GM10248 (cell line): ENCODE results near the gene NSMF.

Experiments
- CTCF ChIA-PET: fragments of 300-600 bp; sonication (Branson Sonifier 250); formaldehyde crosslinking; extraction: SDS; loops from one replicate; lab custom pipeline; 2021; ENCODE audit warnings: antibody characterized with exemption; lab: Yijun Ruan, JAX
- POLR2A ChIA-PET: fragments of 350-650 bp; sonication (Branson Sonifier 250); formaldehyde crosslinking; extraction: SDS; loops from one replicate; lab custom pipeline; 2020; ENCODE audit warnings: antibody characterized with exemption; lab: Yijun Ruan, JAX
- DNase-seq: peaks from one replicate; pipeline ENCODE4 v3.0.0; 2012; ENCODE audit errors: extremely low spot score
- TF ChIP-seq, protein P1 (sequence below): IDR thresholded peaks from 2 replicates; pipeline ENCODE4 v1.5.1; 2012; ENCODE audit warnings: mild to moderate bottlenecking, low read depth; ENCODE audit errors: extremely low read depth, missing control alignments, control extremely low read depth

Gene NSMF

DNA sequence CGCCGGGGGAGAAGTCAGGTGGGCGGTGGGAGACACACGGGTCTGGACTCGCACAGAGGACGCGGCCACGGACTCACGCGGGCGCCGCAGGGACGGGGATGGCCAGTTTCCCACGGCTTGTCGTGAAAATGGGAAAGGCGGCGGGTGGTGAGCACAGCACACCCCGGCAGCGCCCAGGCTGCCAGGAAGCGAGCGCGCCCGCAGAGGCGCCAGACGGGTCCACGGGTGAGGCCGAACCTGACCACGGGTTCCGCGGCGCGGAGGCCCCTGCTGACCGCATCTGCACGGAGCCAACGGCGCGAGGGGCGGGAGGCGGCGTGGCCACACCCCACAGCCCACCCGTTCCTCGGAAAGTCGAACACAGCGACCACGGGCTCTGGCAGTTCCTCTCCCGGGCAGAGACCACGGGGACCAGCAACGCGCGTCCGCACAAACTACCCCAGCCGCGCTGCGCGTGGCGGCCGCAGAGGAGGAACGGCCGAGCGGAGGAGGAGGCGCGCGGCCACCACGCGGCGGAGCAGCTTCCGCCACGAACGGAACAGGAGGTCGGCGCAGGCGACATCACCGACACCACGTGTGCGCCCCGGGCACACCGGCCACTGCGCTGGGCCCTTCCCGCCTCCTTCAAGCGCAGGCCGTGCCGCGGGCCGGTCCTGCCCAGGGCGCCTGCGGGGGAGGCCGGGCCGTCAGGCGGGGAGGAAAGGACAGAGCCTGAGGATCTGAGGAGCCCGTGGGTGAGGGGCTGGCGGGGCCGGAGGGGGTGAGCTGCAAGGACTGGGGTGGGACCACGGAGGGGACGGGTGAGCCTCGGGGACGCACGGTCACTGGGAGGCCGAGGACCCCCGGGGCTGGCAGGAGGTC lies 41.7 kb downstream of the NSMF start:
- CTCF ChIA-PET, result no interaction called here

DNA sequence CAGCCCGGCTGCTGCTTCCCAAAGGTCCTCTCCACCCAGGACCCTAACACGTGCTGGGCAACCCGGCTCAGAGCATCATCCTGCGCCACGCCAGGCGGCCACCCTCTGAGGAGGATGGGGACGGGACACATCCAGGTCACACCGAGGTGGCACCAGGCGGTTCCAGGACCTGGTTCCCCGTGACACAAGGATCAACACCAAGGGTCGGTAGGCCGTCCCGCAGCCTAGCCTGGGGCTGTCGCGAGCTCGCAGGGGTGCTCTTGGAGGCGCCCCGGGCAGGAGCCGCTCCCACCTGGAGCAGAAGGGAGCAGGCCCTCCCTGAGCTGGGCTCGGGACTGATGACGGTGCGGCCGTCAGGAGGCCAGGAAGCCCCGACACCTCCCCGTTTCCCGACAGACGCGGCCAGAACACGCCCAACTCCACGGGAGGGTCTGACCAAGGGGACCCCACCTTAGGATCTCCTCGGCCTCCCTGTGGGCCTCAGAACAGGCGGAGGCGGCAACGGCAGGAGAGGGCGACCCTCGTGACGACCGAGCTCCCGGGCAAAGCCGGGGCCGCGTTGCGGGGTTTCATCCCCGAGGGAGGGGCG lies 42.5 kb downstream of the NSMF start:
- POLR2A ChIA-PET, result no interaction called here
- TF ChIP-seq, protein P1, sequence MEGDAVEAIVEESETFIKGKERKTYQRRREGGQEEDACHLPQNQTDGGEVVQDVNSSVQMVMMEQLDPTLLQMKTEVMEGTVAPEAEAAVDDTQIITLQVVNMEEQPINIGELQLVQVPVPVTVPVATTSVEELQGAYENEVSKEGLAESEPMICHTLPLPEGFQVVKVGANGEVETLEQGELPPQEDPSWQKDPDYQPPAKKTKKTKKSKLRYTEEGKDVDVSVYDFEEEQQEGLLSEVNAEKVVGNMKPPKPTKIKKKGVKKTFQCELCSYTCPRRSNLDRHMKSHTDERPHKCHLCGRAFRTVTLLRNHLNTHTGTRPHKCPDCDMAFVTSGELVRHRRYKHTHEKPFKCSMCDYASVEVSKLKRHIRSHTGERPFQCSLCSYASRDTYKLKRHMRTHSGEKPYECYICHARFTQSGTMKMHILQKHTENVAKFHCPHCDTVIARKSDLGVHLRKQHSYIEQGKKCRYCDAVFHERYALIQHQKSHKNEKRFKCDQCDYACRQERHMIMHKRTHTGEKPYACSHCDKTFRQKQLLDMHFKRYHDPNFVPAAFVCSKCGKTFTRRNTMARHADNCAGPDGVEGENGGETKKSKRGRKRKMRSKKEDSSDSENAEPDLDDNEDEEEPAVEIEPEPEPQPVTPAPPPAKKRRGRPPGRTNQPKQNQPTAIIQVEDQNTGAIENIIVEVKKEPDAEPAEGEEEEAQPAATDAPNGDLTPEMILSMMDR, result no peak
- CTCF ChIA-PET, result no interaction called here
- DNase-seq, result no peak

More for the DNA sequence above, 41.7 kb downstream of the NSMF start:
- POLR2A ChIA-PET, result no interaction called here
- no peak for DNase-seq
- TF ChIP-seq, protein P1, result no peak

DNA sequence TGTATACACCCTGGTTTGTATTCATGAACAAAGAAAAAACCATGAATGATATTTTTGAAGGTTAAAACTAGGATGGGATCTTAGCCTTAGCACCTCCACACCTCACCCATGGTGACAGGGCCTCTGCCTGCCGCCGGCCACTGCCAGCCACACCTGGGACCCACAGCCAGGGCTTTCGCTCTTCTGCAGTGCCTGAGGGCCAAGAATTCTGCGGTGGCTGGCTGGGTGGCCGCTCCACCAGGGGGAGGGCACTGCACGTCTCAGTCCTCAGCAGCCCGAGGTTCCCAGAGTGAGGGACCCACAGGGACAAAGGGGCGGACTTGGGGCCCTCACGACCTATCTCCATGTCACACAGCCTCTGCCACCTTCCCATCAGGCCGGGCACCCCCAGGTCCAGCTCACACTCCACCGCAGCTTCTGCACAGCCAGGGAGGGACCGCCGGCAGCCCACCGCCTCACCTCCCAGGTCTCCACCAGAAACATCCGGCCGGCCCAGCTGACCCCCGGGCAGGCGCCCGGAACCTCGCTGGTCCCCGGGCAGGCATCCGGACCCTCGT lies 43.0 kb downstream of the NSMF start:
- ChIA-PET CTCF (interaction anchor here (1.0 kb wide), 1 partner anchor 114 kb away, joined by 4 read pairs; the partner anchor contains the start of gene NRARP), POLR2A (no interaction called here)
- TF ChIP-seq, protein P1, result no peak
- DNase-seq, result no peak

DNA sequence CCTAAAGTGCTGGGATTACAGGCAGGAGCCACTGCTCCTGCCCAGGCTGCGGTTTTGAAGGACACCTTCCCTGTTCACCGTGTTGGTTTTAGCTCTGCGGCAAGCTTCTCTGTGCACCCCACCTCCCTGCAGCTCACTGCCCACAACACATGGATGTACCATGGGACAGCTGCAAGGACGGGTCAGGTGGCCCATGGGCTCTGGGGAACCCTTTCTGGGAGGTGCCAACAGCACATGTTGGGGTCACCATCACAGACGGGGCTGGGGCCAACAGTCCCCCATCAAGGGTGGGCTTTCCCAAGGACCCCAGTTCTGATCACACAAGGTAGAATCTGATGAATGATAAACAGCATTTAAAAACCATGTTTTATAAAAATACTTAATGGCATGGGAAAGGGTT lies 43.7 kb downstream of the NSMF start:
- ChIA-PET POLR2A (no interaction called here), CTCF (interaction anchor here (1.0 kb wide), 1 partner anchor 114 kb away, joined by 4 read pairs; the partner anchor contains the start of gene NRARP)
- DNase-seq, result no peak
- TF ChIP-seq, protein P1, result no peak

DNA sequence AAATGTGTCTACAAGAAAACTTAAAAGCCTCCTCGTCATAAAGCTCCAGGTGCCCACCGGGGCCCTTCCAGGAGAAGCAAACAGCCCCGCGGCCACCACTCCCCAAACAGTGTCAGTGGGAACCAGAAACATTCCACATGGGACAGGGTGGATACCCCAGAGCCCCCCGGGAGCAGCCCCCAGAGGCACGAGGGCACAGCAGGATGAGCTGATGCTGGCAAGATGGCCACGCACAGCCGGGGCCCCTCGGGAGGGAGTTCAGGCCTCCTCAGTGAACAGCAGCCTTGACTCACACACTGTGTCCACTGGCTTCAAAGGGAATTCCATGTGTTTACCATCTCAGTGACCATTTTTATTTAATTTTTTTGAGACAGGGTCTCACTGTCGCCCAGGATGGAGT lies 46.7 kb downstream of the NSMF start:
- CTCF ChIA-PET, result interaction anchor here (1.2 to 5.1 kb wide), 3 partner anchors 11 to 111 kb away, joined by 3 to 30 read pairs (median 4); partner anchors contain the start of genes EXD3, NOXA1 and NRARP
- TF ChIP-seq, protein P1, result no peak
- no peak for DNase-seq
- POLR2A ChIA-PET, result interaction anchor here (0.6 kb wide), 1 partner anchor 36 kb away, joined by 4 read pairs; no protein-coding TSS in a partner anchor
